HepG2 (cell line): Measurements from ENCODE around the gene NIP7. TPM values are rescaled to one million over a fixed set of nuclear protein-coding genes. Genes with fewer than 3 reads are reported as not detected.

ENCODE experiments used
- ATAC-seq: fragments of 200-7000 bp; cut with Tn5 transposase; 3 replicates; pipeline ENCODE4 v1.9.1; 2020; ENCODE audit warnings: mild to moderate bottlenecking, moderate library complexity
- BruUV-seq: library from RNA; stranded (reverse); fragments of 400-500 nt; replicated peaks from 2 replicates; lab custom pipeline; 2021; lab: Mats Ljungman, UMichigan
- CTCF ChIA-PET: fragments of 300-600 bp; formaldehyde crosslinking; extraction: SDS; loops from one replicate; lab custom pipeline; 2021; ENCODE audit warnings: low total read pairs, inconsistent platforms, low intra/inter-chr PET ratio; lab: Yijun Ruan, JAX
- POLR2A ChIA-PET: fragments of 350-600 bp; sonication (Branson Sonifier 250); formaldehyde crosslinking; loops from one replicate; lab custom pipeline; 2020; ENCODE audit warnings: antibody characterized with exemption, inconsistent platforms; lab: Yijun Ruan, JAX
- DNase-seq: peaks from one replicate; pipeline ENCODE4 v3.0.0-alpha.2; 2015; ENCODE audit warnings: low spot score
- FAIRE-seq: peaks from 3 replicates; lab custom pipeline; 2011; peaks lifted over from hg19 to GRCh38; lab: Jason Lieb, UNC
- H2AFZ ChIP-seq: one replicate; pipeline ENCODE4 v1.6.1; 2011; ENCODE audit warnings: low read length, inconsistent platforms
- H3K27ac ChIP-seq: fragments of 300-600 bp; 3 replicates; pipeline ENCODE4 v1.8.0; 2011; ENCODE audit warnings: mixed run types, mild to moderate bottlenecking, mixed read lengths, low read length, inconsistent platforms; ENCODE audit not compliant: insufficient read depth; ENCODE audit errors: extremely low read length
- H3K27me3 ChIP-seq, 2 experiments: fragments of 200-600 bp in 1 of 2; 2 replicates in 1 of 2; 3 replicates in 1 of 2; pipeline versions ENCODE4 v1.6.0 to v1.8.0; 2011; ENCODE audit warnings: low read length in 2 of 2, mild to moderate bottlenecking in 2 of 2, moderate library complexity in 2 of 2, inconsistent platforms in 1 of 2; ENCODE audit not compliant: insufficient read depth in 2 of 2, control insufficient read depth in 1 of 2
- H3K36me3 ChIP-seq, 2 experiments: fragments of 200-600 bp in 1 of 2; replicated peaks in 1 of 2; 2 replicates in 1 of 2; 3 replicates in 1 of 2; pipeline versions ENCODE4 v1.5.1 to v1.8.0; 2011; ENCODE audit warnings: low read length in 2 of 2, inconsistent platforms in 1 of 2; ENCODE audit not compliant: insufficient read depth in 2 of 2, control insufficient read depth in 1 of 2
- H3K4me1 ChIP-seq: 2 replicates; pipeline ENCODE4 v1.5.1; 2012; ENCODE audit warnings: low read length, inconsistent platforms; ENCODE audit not compliant: insufficient read depth
- H3K4me2 ChIP-seq: 2 replicates; pipeline ENCODE4 v1.6.0; 2011; ENCODE audit warnings: low read depth, low read length, inconsistent platforms
- H3K4me3 ChIP-seq, 3 experiments: fragments of 200-600 bp in 1 of 3; sonication (generic), shearing (Covaris generic) in 1 of 3; replicated peaks in 1 of 3; 2 replicates each; pipeline ENCODE4 v1.5.1; 2011 to 2016; ENCODE audit warnings: low read length in 3 of 3, inconsistent platforms in 2 of 3, low read depth in 2 of 3, mild to moderate bottlenecking in 2 of 3, control low read depth in 1 of 3, mixed read lengths in 1 of 3; ENCODE audit not compliant: insufficient read depth in 1 of 3
- H3K79me2 ChIP-seq: one replicate; pipeline ENCODE4 v1.6.1; 2011; ENCODE audit warnings: low read length, inconsistent platforms; ENCODE audit not compliant: insufficient read depth
- H3K9ac ChIP-seq: 2 replicates; pipeline ENCODE4 v1.6.0; 2011; ENCODE audit warnings: mild to moderate bottlenecking, low read depth, low read length, inconsistent platforms; ENCODE audit not compliant: insufficient read depth
- H3K9me3 ChIP-seq: 2 replicates; pipeline ENCODE4 v1.5.1; 2012; ENCODE audit warnings: mild to moderate bottlenecking, low read length
- H4K20me1 ChIP-seq: 2 replicates; pipeline ENCODE4 v1.6.0; 2011; ENCODE audit warnings: inconsistent platforms, mild to moderate bottlenecking, low read length, moderate library complexity; ENCODE audit not compliant: insufficient read depth
- HCFC1 ChIP-seq: fragments of 150-350 bp; IDR thresholded peaks from 2 replicates; pipeline ENCODE4 v1.6.1; 2014; ENCODE audit warnings: low read depth, low read length
- MEIS1 ChIP-seq: sonication (generic); formaldehyde crosslinking; IDR thresholded peaks from 2 replicates; pipeline ENCODE4 v1.9.0; 2021; ENCODE audit warnings: mild to moderate bottlenecking, missing genetic modification reagents, moderate library complexity, borderline replicate concordance
- PAX8 ChIP-seq: sonication (generic); formaldehyde crosslinking; IDR thresholded peaks from 2 replicates; pipeline ENCODE4 v1.8.0; 2022; ENCODE audit warnings: mild to moderate bottlenecking, missing genetic modification reagents, borderline replicate concordance
- RBM22 ChIP-seq: fragments of 200-400 bp; formaldehyde crosslinking; optimal IDR thresholded peaks from 2 replicates; pipeline ENCODE3; 2017; ENCODE audit warnings: mild to moderate bottlenecking, low read length, moderate library complexity
- SIN3B ChIP-seq: fragments of 150-350 bp; IDR thresholded peaks from 2 replicates; pipeline ENCODE4 v1.6.1; 2014; ENCODE audit warnings: low read length
- SIX1 ChIP-seq: sonication (generic); formaldehyde crosslinking; IDR thresholded peaks from 2 replicates; pipeline ENCODE4 v1.4.0; 2020; ENCODE audit warnings: missing genetic modification reagents, borderline replicate concordance
- WGBS: methylation state at CpG from one replicate; pipeline ENCODE4 v1.1.6; 2017; ENCODE audit warnings: low lambda C conversion rate; 5-methylcytosine and 5-hydroxymethylcytosine counted together
- in situ Hi-C: cut with HindIII; loops from 2 replicates; pipeline ENCODE4 v1.10.0; 2017; ENCODE audit warnings: low pct_unique_long_range_greater_than_20kb; ENCODE audit not compliant: extremely low pct_ligation_motif_present
- intact Hi-C: fragments of 100-400 bp; cut with micrococcal nuclease; formaldehyde crosslinking; loops from one replicate; pipeline ENCODE4 v1.10.0; 2022; ENCODE audit not compliant: unreplicated experiment
- polyA plus RNA-seq, 8 experiments: library from polyadenylated mRNA; depleted of rRNA in 3 of 8; stranded (reverse) in 7 of 8; unstranded in 1 of 8; fragments of >200 nt; fragmentation: Illumina TruSeq in 4 of 8; extraction: Trizol in 4 of 8; gene quantifications; 2 replicates each; pipeline versions ENCODE4 v1.2.1 to v1.2.3, GENCODE V29; 2011 to 2016; ENCODE audit warnings: low read depth in 4 of 8, missing spikeins in 1 of 8, mixed read lengths in 1 of 8; ENCODE audit not compliant: insufficient read depth in 1 of 8
- total RNA-seq, 5 experiments: library from RNA; depleted of rRNA; stranded (reverse); fragments of >200 nt; fragmentation: Illumina TruSeq; extraction: Trizol; gene quantifications; 2 replicates each; pipeline ENCODE4 v1.2.3, GENCODE V29; 2016; ENCODE audit warnings: low read depth in 1 of 5

Gene NIP7
- total and polyA plus RNA-seq, 2 of the 13 experiments (the other 11 are each of a cell fraction or from before 2014, with no cell fraction given) = 15.3 to 114 TPM

- no peak overlapping the region; the same call in none of the 2 replicates for H3K4me2 ChIP-seq
- in situ Hi-C loops = no loop called here
- no peak overlapping the region for H3K4me3 ChIP-seq
- H3K27ac ChIP-seq = no peak overlapping the region
- TF ChIP-seq RBM22 (peak; percentile 26), HCFC1 (no peak)
- TF ChIP-seq, all 625 proteins: peak for 1
- FAIRE-seq = no peak
- no peak for DNase-seq
- ChIA-PET POLR2A (interaction anchor here (0.7 to 1.3 kb wide), 3 partner anchors 9 to 45 kb away, joined by 3 read pairs; no protein-coding TSS in a partner anchor), CTCF (no interaction called here)
- H3K9ac ChIP-seq = no peak overlapping the region
- H2AFZ ChIP-seq = no peak overlapping the region
- H3K4me1 ChIP-seq = peaks cover 63% of the 10 kb centered on the region
- no peaks in the 10 kb centered on the region for H4K20me1 ChIP-seq
- WGBS = 94% methylated on average over 2 of the region's 2 CpGs
- intact Hi-C loops = no loop called here
- peaks cover 47% of the 10 kb centered on the region for H3K79me2 ChIP-seq
- ATAC-seq = no peak
- peaks cover 10 to 45% of the 10 kb centered on the region in 2 experiments for H3K36me3 ChIP-seq
- BruUV-seq = no TSS peak
- no peaks in the 10 kb centered on the region; a peak in 2 of 5 replicates for H3K27me3 ChIP-seq
- H3K9me3 ChIP-seq = no peaks in the 10 kb centered on the region
Observed at GRCh38 chr16:69382421-69382820, 42.8 kb downstream of the NIP7 start.

GRCh38 chr16:69384974-69385373 is 45.4 kb downstream of the NIP7 start:
- POLR2A ChIA-PET = interaction anchor here (1.0 to 3.3 kb wide), 4 partner anchors 12 to 45 kb away, joined by 3 to 16 read pairs (median 4); partner anchors contain the start of genes NIP7 and TMED6
- intact Hi-C loops = loop anchor here (1.0 to 5.0 kb wide), 2 partner anchors 33 to 59 kb away; partner anchors contain the start of gene TMED6
- Histone ChIP-seq H3K4me2 (peak overlapping the region; percentile 89), H2AFZ (no peak overlapping the region), H3K4me3 (peak overlapping the region; percentile 78 to 97 (median 79)), H3K36me3 (peaks cover 7 to 27% of the 10 kb centered on the region in 2 experiments), H3K79me2 (peaks cover 47% of the 10 kb centered on the region), H3K27me3 (no peaks in the 10 kb centered on the region; a peak in 2 of 5 replicates), H4K20me1 (no peaks in the 10 kb centered on the region), H3K9me3 (no peaks in the 10 kb centered on the region), H3K4me1 (peaks cover 40% of the 10 kb centered on the region), H3K27ac (peak overlapping the region; percentile 63), H3K9ac (peak overlapping the region; percentile 88)
- ATAC-seq (no peak), DNase-seq (no peak), FAIRE-seq (no peak)
- WGBS = 2% methylated on average over 6 of the region's 6 CpGs
- TSS peak; percentile 56 for BruUV-seq
- in situ Hi-C loops = no loop called here
- 0 out of 2 replicates have a peak, but pooled peaks have one; percentile 7 for TF ChIP-seq MEIS1
- TF ChIP-seq SIN3B = 0 out of 2 replicates have a peak, but pooled peaks have one; percentile 31
- 0 out of 2 replicates have a peak, but pooled peaks have one; percentile 5 for TF ChIP-seq PAX8 (CRISPR knock-in tag)
- no peak for TF ChIP-seq SIX1 (CRISPR knock-in tag)
- CTCF ChIA-PET = no interaction called here
